Activated gamma-delta T cell (primary cell): ENCODE data around the gene KRTAP5-2.
"Not testable (repeated sequence)": the region's sequence is repeated elsewhere in the genome, so short reads cannot be mapped to it uniquely, and the experiment has no call there.

Experiments
- DNase-seq: peaks from one replicate; lab custom pipeline; 2025; lab: John Stamatoyannopoulos, UW

Gene KRTAP5-2

GRCh38 chr11:1589996-1590395, 8.1 kb downstream of the KRTAP5-2 start:
- DNase-seq: no peak

- DNase-seq: not testable (repeated sequence)
Observed at GRCh38 chr11:1589191-1589963, 8.7 kb downstream of the KRTAP5-2 start.

- no peak for DNase-seq
Observed at GRCh38 chr11:1586699-1587098, 11.4 kb downstream of the KRTAP5-2 start.

- not testable (repeated sequence) for DNase-seq
Observed at GRCh38 chr11:1584661-1585370, 13.3 kb downstream of the KRTAP5-2 start, which contains the start of gene KRTAP5-1. TSS of gene KRTAP5-1 (minus strand) at chr11:1585283. CDS start at chr11:1585249, 34 bp downstream.

- DNase-seq: not testable (repeated sequence)
Observed at GRCh38 chr11:1582909-1583308, 15.2 kb downstream of the KRTAP5-2 start.

- DNase-seq: no peak
Observed at GRCh38 chr11:1581976-1582375, 16.1 kb downstream of the KRTAP5-2 start.

GRCh38 chr11:1576825-1577224, 21.3 kb downstream of the KRTAP5-2 start:
- no peak for DNase-seq

GRCh38 chr11:1575756-1576155, 22.3 kb downstream of the KRTAP5-2 start:
- not testable (repeated sequence) for DNase-seq

- DNase-seq: no peak
Observed at GRCh38 chr11:1574933-1575242, 23.2 kb downstream of the KRTAP5-2 start.

- DNase-seq: peak; percentile 41
Observed at GRCh38 chr11:1574238-1574932, 23.7 kb downstream of the KRTAP5-2 start.

- no peak for DNase-seq
Observed at GRCh38 chr11:1573903-1574237, 24.2 kb downstream of the KRTAP5-2 start.

GRCh38 chr11:1573077-1573902, 24.8 kb downstream of the KRTAP5-2 start:
- DNase-seq: no peak

- peak; percentile 96 for DNase-seq
Observed at GRCh38 chr11:1572197-1573076, 25.7 kb downstream of the KRTAP5-2 start, which contains the start of gene DUSP8. TSS of gene DUSP8 (minus strand) at chr11:1572271. CDS start at chr11:1565826, 6,445 bp downstream.

GRCh38 chr11:1571760-1572196, 26.3 kb downstream of the KRTAP5-2 start:
- no peak for DNase-seq

GRCh38 chr11:1570896-1571759, 27.0 kb downstream of the KRTAP5-2 start:
- no peak for DNase-seq

GRCh38 chr11:1570531-1570895, 27.6 kb downstream of the KRTAP5-2 start:
- DNase-seq: no peak

- DNase-seq: no peak
Observed at GRCh38 chr11:1570001-1570453, 28.1 kb downstream of the KRTAP5-2 start.

- DNase-seq: no peak
Observed at GRCh38 chr11:1569251-1569780, 28.8 kb downstream of the KRTAP5-2 start.

GRCh38 chr11:1568441-1568911, 29.6 kb downstream of the KRTAP5-2 start:
- peak; percentile 73 for DNase-seq
